Panc1 (cell line): ENCODE results near the gene CDAN1.

Experiments used
- CTCF ChIP-seq: fragments of 450-650 bp; IDR thresholded peaks from 2 replicates; pipeline ENCODE4 v1.5.1; 2017; ENCODE audit warnings: mild to moderate bottlenecking
- REST ChIP-seq, 2 experiments: IDR thresholded peaks; 2 replicates each; pipeline ENCODE4 v1.6.1; 2011 to 2012; ENCODE audit warnings: low read depth in 2 of 2, control low read depth in 1 of 2, low read length in 1 of 2, mild to moderate bottlenecking in 1 of 2, moderate library complexity in 1 of 2; ENCODE audit not compliant: insufficient read depth in 1 of 2

- no peak for TF ChIP-seq CTCF
- no peak for TF ChIP-seq REST (IDR thresholded peaks at IDR 0.05; ENCODE audit: insufficient read depth in 1 of 2, low read depth in 2 of 2, low read length in 1 of 2)
Observed at GRCh38 chr15:42692997-42693396, 43.9 kb downstream of the CDAN1 start.
